K562 (cell line): ENCODE data around the gene POLR1A. TPM values are rescaled to one million over a fixed set of nuclear protein-coding genes. Genes with fewer than 3 reads are reported as not detected.
A peak's percentile ranks its signal among the peaks of the same experiment; 100 is the strongest.

Source experiments
- ATAC-seq: fragments of 200-7000 bp; cut with Tn5 transposase; 3 replicates; pipeline ENCODE4 v1.9.1; 2020; ENCODE audit warnings: moderate library complexity
- BruUV-seq: library from RNA; stranded (reverse); fragments of 400-500 nt; replicated peaks from 2 replicates; lab custom pipeline; 2021; lab: Mats Ljungman, UMichigan
- CTCF ChIA-PET: fragments of 300-600 bp; formaldehyde crosslinking; extraction: SDS; loops from one replicate; lab custom pipeline; 2021; ENCODE audit warnings: low intra/inter-chr PET ratio; lab: Yijun Ruan, JAX
- POLR2A ChIA-PET: fragments of 300-600, 350-650 bp; sonication (Branson Sonifier 250); formaldehyde crosslinking; extraction: SDS; loops from one replicate; lab custom pipeline; 2021; ENCODE audit warnings: antibody characterized with exemption, inconsistent platforms; lab: Yijun Ruan, JAX
- DNase-seq, 4 experiments: peaks; one replicate each; pipeline versions ENCODE4 v3.0.0 to v3.0.0-alpha.2; 2011 to 2018; ENCODE audit warnings: low spot score in 3 of 4, mixed read lengths in 3 of 4; ENCODE audit errors: extremely low read depth in 1 of 4
- FAIRE-seq: peaks from 2 replicates; lab custom pipeline; 2011; peaks lifted over from hg19 to GRCh38; lab: Jason Lieb, UNC
- H2AFZ ChIP-seq: 2 replicates; pipeline ENCODE4 v1.6.0; 2011; ENCODE audit warnings: low read depth, low read length, control low read depth, inconsistent platforms
- H3K27ac ChIP-seq: fragments of 200-600 bp; 3 replicates; pipeline ENCODE4 v1.8.0; 2011; ENCODE audit warnings: low read depth, mild to moderate bottlenecking, control low read depth, inconsistent platforms, low read length, moderate library complexity, mixed read lengths; ENCODE audit errors: extremely low read depth
- H3K27me3 ChIP-seq, 2 experiments: fragments of 300-600 bp in 1 of 2; 2 replicates in 1 of 2; 3 replicates in 1 of 2; pipeline versions ENCODE4 v1.6.0 to v1.8.0; 2011; ENCODE audit warnings: inconsistent platforms in 2 of 2, low read length in 2 of 2, mild to moderate bottlenecking in 1 of 2, mixed read lengths in 1 of 2, moderate library complexity in 1 of 2; ENCODE audit not compliant: control insufficient read depth in 2 of 2, insufficient read depth in 2 of 2
- H3K36me3 ChIP-seq: fragments of 300-600 bp; 3 replicates; pipeline ENCODE4 v1.8.0; 2011; ENCODE audit warnings: mild to moderate bottlenecking, low read length, inconsistent platforms; ENCODE audit not compliant: control insufficient read depth, insufficient read depth
- H3K4me1 ChIP-seq, 2 experiments: fragments of 200-600 bp in 1 of 2; replicated peaks in 1 of 2; 2 replicates in 1 of 2; 3 replicates in 1 of 2; pipeline versions ENCODE4 v1.5.1 to v1.8.0; 2011; ENCODE audit warnings: inconsistent platforms in 2 of 2, low read length in 2 of 2, mild to moderate bottlenecking in 1 of 2, mixed read lengths in 1 of 2, moderate library complexity in 1 of 2; ENCODE audit not compliant: control insufficient read depth in 2 of 2, insufficient read depth in 2 of 2
- H3K4me2 ChIP-seq: 2 replicates; pipeline ENCODE4 v1.6.1; 2011; ENCODE audit warnings: low read length, control low read depth, inconsistent platforms, mixed read lengths; ENCODE audit not compliant: insufficient read depth
- H3K4me3 ChIP-seq: fragments of 200-600 bp; sonication (generic), shearing (Covaris generic); 2 replicates; pipeline ENCODE4 v1.5.1; 2016; ENCODE audit warnings: control low read depth, inconsistent platforms
- H3K79me2 ChIP-seq: fragments of 200-600 bp; 3 replicates; pipeline ENCODE4 v1.8.0; 2011; ENCODE audit warnings: low read length, inconsistent platforms; ENCODE audit not compliant: control insufficient read depth, insufficient read depth
- H3K9ac ChIP-seq, 2 experiments: 2 replicates each; pipeline versions ENCODE4 v1.6.0 to v1.6.1; 2011; ENCODE audit warnings: low read depth in 2 of 2, low read length in 2 of 2, control low read depth in 1 of 2, inconsistent platforms in 1 of 2, mild to moderate bottlenecking in 1 of 2, mixed read lengths in 1 of 2; ENCODE audit not compliant: insufficient read depth in 1 of 2
- H3K9me1 ChIP-seq: one replicate; pipeline ENCODE4 v1.6.0; 2011; ENCODE audit warnings: inconsistent platforms, mild to moderate bottlenecking, low read length, moderate library complexity; ENCODE audit not compliant: control insufficient read depth, insufficient read depth
- H3K9me3 ChIP-seq: replicated peaks from 2 replicates; pipeline ENCODE4 v1.5.1; 2011; ENCODE audit warnings: low read depth, low read length, inconsistent platforms; ENCODE audit not compliant: control insufficient read depth, insufficient read depth
- H4K20me1 ChIP-seq: replicated peaks from 2 replicates; pipeline ENCODE4 v1.6.1; 2011; ENCODE audit warnings: low read length, inconsistent platforms, mixed read lengths; ENCODE audit not compliant: control insufficient read depth, insufficient read depth
- HDAC6 ChIP-seq: IDR thresholded peaks from 2 replicates; pipeline ENCODE4 v1.6.1; 2012; ENCODE audit warnings: low read depth, mild to moderate bottlenecking, control low read depth, inconsistent platforms, low read length, moderate library complexity
- HES1 ChIP-seq: fragments of 450-650 bp; IDR thresholded peaks from 2 replicates; pipeline ENCODE4 v1.6.1; 2016; ENCODE audit warnings: low read depth, mild to moderate bottlenecking, moderate library complexity
- HNRNPK ChIP-seq: fragments of 200-400 bp; formaldehyde crosslinking; IDR thresholded peaks from one replicate; pipeline ENCODE4 v1.6.1; 2018; ENCODE audit warnings: mild to moderate bottlenecking, low read depth, low read length; ENCODE audit not compliant: poor library complexity, severe bottlenecking
- MECOM ChIP-seq: fragments of 250-450 bp; sonication (Bioruptor Pico); IDR thresholded peaks from 2 replicates; pipeline ENCODE4 v1.8.0; 2022; ENCODE audit warnings: inconsistent platforms
- NONO ChIP-seq, 2 experiments: fragments of 200-400 bp in 1 of 2; fragments of 450-650 bp in 1 of 2; formaldehyde crosslinking in 1 of 2; IDR thresholded peaks; 2 replicates each; pipeline ENCODE4 v1.6.1; 2017; ENCODE audit warnings: low read depth in 2 of 2, mild to moderate bottlenecking in 2 of 2, moderate library complexity in 2 of 2, low read length in 1 of 2
- NR4A1 ChIP-seq, 2 experiments: fragments of 250-450 bp in 1 of 2; fragments of 450-650 bp in 1 of 2; sonication (Bioruptor Pico) in 1 of 2; IDR thresholded peaks; 2 replicates each; pipeline versions ENCODE4 v1.4.0 to v1.6.1; 2016 to 2020; ENCODE audit warnings: mild to moderate bottlenecking in 2 of 2, missing compliant biosample characterization in 1 of 2, missing genetic modification characterization in 1 of 2, moderate library complexity in 1 of 2
- PTRF ChIP-seq: fragments of 450-650 bp; IDR thresholded peaks from 2 replicates; pipeline ENCODE4 v1.6.1; 2016; ENCODE audit warnings: mild to moderate bottlenecking, missing genetic modification characterization, missing compliant biosample characterization
- SLC30A9 ChIP-seq: fragments of 250-450 bp; sonication (Bioruptor Pico); IDR thresholded peaks from 2 replicates; pipeline ENCODE4 v1.8.0; 2022; ENCODE audit warnings: mild to moderate bottlenecking, moderate library complexity
- ZKSCAN1 ChIP-seq: fragments of 150-350 bp; IDR thresholded peaks from 2 replicates; pipeline ENCODE4 v1.6.1; 2016; ENCODE audit warnings: low read depth, low read length
- ZNF232 ChIP-seq: sonication (generic); formaldehyde crosslinking; IDR thresholded peaks from 2 replicates; pipeline ENCODE4 v1.8.0; 2022; ENCODE audit warnings: mild to moderate bottlenecking, missing genetic modification reagents
- ZNF707 ChIP-seq: fragments of 250-450 bp; sonication (Bioruptor Pico); conservative IDR thresholded peaks from 2 replicates; pipeline ENCODE4 v1.8.0; 2022; ENCODE audit warnings: inconsistent platforms, mild to moderate bottlenecking, moderate library complexity
- ZNF766 ChIP-seq: fragments of 200-800 bp; sonication (Bioruptor generic); conservative IDR thresholded peaks from 2 replicates; pipeline ENCODE4 v1.6.1; 2016; ENCODE audit warnings: missing genetic modification characterization, missing compliant biosample characterization
- WGBS: fragments of 100-300 bp; shearing (Covaris generic); methylation state at CpG from one replicate; pipeline ENCODE4 v1.1.6; 2016; ENCODE audit warnings: low coverage, mixed read lengths; ENCODE audit not compliant: insufficient coverage; ENCODE audit errors: missing lambda C conversion rate; 5-methylcytosine and 5-hydroxymethylcytosine counted together
- in situ Hi-C: fragments of 300-500 bp; cut with MboI; formaldehyde crosslinking; loops from 4 replicates; pipeline ENCODE4 v1.15.0; 2018; ENCODE audit warnings: inconsistent platforms, mixed read lengths
- intact Hi-C: fragments of 100-400 bp; cut with micrococcal nuclease; formaldehyde crosslinking; loops from 2 replicates; pipeline ENCODE4 v1.14.2; 2022
- polyA plus RNA-seq, 8 experiments: library from polyadenylated mRNA; depleted of rRNA in 4 of 8; stranded (reverse) in 5 of 8; unstranded in 3 of 8; fragments of >200 nt; fragmentation: Nextera tagmentation in 2 of 8; fragmentation: Illumina TruSeq in 1 of 8; extraction: Ambion mirVana in 2 of 8; extraction: Trizol in 1 of 8; gene quantifications; 2 replicates each; pipeline versions ENCODE4 v1.2.1 to v1.2.3, GENCODE V29; 2011 to 2014; ENCODE audit warnings: inconsistent platforms in 1 of 8, missing spikeins in 1 of 8
- total RNA-seq, 7 experiments: library from RNA; depleted of rRNA in 6 of 7; stranded (reverse); fragments of >200 nt in 6 of 7; fragmentation: Illumina TruSeq in 2 of 7; extraction: Trizol in 2 of 7; gene quantifications; 2 replicates each; pipeline versions ENCODE4 v1.2.1 to v1.2.3, GENCODE V29; 2011 to 2021; ENCODE audit warnings: low replicate concordance in 1 of 7
- TF ChIP-seq, protein P1 (sequence below): fragments of 250-450 bp; sonication (Bioruptor Pico); IDR thresholded peaks from 2 replicates; pipeline ENCODE4 v1.4.0; 2020

Gene POLR1A
- total and polyA plus RNA-seq, 9 of the 15 experiments (the other 6 are each of a cell fraction or from before 2014, with no cell fraction given): 3.0 to 72.1 (median 21.8) TPM

DNA sequence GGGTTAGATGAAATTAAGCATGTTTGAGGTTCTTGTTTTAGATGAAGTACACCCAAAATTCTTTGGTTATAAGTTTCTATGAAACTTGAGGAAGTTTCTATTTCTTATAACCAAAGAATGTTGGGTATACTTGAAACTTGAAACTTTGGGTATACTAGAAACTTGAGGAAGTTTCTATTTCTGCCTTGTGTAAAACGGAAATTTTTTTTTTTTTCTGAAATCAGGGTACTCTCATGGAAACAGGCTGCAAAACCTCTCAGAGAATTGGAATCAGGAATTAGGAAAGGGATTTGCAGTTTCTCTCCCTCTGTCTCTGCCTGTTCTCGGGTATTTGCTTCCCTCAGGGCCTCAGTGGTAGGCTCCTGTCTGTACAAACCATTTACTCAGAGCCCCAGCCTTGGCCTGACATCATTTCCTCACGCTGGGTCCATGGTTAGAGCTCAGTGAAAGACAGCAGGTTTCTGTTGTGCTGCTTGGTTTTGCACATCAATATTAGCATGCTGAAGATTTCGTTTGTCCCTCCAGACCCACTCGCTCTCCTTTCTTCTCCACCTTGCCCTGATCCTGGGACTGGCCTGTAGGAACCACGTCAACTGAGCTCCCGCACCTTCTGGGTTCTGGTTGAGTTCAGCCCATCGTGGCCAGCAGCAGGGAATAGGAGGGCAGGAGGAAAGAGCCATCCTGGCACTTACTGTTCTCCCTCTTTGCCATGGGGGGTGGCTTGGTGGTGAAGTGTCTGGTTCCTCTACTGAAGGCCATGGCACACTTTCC lies 106.4 kb downstream of the POLR1A start:
- H4K20me1 ChIP-seq: no peaks in the 10 kb centered on the region
- H3K27ac ChIP-seq: peak overlapping the region; percentile 46
- no peak for FAIRE-seq
- peak in 1 of 4 experiments; percentile 31 for DNase-seq
- H3K9ac ChIP-seq: peak overlapping the region; percentile 32 to 47; a peak in 3 of 4 replicates
- no peak overlapping the region for H3K4me3 ChIP-seq
- H2AFZ ChIP-seq: peak overlapping the region; percentile 78
- 0 out of 3 replicates have a peak, but pooled peaks have one; percentile 2 for ATAC-seq
- no peaks in the 10 kb centered on the region for H3K36me3 ChIP-seq
- no TSS peak for BruUV-seq
- ChIA-PET POLR2A (interaction anchor here (2.3 kb wide), 1 partner anchor 10 kb away, joined by 15 read pairs; no protein-coding TSS in a partner anchor), CTCF (no interaction called here)
- H3K4me1 ChIP-seq: peaks cover 74 to 93% of the 10 kb centered on the region in 2 experiments
- no peak overlapping the region for H3K4me2 ChIP-seq
- WGBS: 59% methylated on average over 8 of the region's 8 CpGs
- no peaks in the 10 kb centered on the region for H3K9me3 ChIP-seq
- no peaks in the 10 kb centered on the region for H3K27me3 ChIP-seq
- H3K9me1 ChIP-seq: peaks cover 3% of the 10 kb centered on the region
- in situ Hi-C loops (no loop called here), intact Hi-C loops (loop anchor here (10.0 kb wide), 1 partner anchor 114 kb away; the partner anchor contains the start of gene ST3GAL5)
- H3K79me2 ChIP-seq: no peaks in the 10 kb centered on the region
- TF ChIP-seq NONO (IDR thresholded peaks at IDR 0.05; ENCODE audit: low read depth in 2 of 2, low read length in 1 of 2) (no peak), PTRF (tag) (no peak), NR4A1 (CRISPR knock-in tag; IDR thresholded peaks at IDR 0.05) (no peak), NR4A1 (tag; IDR thresholded peaks at IDR 0.05) (peak; percentile 58; the same call in 1 of the 2 replicates), ZKSCAN1 (no peak), HES1 (no peak), ZNF766 (CRISPR knock-in tag) (peak; percentile 63; the same call in 1 of the 2 replicates), ZNF232 (CRISPR knock-in tag) (no peak), ZNF707 (no peak), SLC30A9 (no peak), HNRNPK (no peak), HDAC6 (no peak), MECOM (CRISPR knock-in tag) (no peak)
- TF ChIP-seq, protein P1, sequence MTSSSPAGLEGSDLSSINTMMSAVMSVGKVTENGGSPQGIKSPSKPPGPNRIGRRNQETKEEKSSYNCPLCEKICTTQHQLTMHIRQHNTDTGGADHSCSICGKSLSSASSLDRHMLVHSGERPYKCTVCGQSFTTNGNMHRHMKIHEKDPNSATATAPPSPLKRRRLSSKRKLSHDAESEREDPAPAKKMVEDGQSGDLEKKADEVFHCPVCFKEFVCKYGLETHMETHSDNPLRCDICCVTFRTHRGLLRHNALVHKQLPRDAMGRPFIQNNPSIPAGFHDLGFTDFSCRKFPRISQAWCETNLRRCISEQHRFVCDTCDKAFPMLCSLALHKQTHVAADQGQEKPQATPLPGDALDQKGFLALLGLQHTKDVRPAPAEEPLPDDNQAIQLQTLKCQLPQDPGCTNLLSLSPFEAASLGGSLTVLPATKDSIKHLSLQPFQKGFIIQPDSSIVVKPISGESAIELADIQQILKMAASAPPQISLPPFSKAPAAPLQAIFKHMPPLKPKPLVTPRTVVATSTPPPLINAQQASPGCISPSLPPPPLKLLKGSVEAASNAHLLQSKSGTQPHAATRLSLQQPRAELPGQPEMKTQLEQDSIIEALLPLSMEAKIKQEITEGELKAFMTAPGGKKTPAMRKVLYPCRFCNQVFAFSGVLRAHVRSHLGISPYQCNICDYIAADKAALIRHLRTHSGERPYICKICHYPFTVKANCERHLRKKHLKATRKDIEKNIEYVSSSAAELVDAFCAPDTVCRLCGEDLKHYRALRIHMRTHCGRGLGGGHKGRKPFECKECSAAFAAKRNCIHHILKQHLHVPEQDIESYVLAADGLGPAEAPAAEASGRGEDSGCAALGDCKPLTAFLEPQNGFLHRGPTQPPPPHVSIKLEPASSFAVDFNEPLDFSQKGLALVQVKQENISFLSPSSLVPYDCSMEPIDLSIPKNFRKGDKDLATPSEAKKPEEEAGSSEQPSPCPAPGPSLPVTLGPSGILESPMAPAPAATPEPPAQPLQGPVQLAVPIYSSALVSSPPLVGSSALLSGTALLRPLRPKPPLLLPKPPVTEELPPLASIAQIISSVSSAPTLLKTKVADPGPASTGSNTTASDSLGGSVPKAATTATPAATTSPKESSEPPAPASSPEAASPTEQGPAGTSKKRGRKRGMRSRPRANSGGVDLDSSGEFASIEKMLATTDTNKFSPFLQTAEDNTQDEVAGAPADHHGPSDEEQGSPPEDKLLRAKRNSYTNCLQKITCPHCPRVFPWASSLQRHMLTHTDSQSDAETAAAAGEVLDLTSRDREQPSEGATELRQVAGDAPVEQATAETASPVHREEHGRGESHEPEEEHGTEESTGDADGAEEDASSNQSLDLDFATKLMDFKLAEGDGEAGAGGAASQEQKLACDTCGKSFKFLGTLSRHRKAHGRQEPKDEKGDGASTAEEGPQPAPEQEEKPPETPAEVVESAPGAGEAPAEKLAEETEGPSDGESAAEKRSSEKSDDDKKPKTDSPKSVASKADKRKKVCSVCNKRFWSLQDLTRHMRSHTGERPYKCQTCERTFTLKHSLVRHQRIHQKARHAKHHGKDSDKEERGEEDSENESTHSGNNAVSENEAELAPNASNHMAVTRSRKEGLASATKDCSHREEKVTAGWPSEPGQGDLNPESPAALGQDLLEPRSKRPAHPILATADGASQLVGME: no peak
